ENCODE results near the gene CEP85L. TPM values are rescaled to one million over a fixed set of nuclear protein-coding genes. Genes with fewer than 3 reads are reported as not detected.

Gene CEP85L
- total RNA-seq, 3 donors from 2014 or later (not counting 1 experiment from before 2014, with no cell fraction given) = 75.0 to 85.2 (median 82.0) TPM

DNA sequence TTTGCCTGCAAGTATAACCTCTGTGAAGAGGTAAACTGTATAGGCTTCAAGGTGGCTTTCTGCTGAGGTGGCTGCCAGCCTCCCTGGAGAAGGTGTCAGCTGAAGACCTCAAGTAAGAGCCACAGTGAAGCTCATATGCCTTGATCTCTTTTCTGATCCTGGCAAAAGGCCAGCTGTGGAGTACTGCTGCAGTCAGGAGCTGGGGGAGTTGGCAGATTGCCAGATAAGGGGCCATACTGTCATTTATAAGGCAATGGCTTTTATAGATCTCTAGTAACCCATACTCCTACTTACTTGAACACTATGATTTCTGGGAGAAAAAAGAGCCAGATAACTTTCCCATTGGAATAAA is 8.8 kb upstream of the CEP85L start:
- Mint-ChIP-seq H3K27ac (peak overlapping the region in 1 of 2 donors; percentile 6), H3K36me3 (no peaks in the 10 kb centered on the region), H3K4me1 (peaks cover 32 to 39% of the 10 kb centered on the region in 2 donors), H3K27me3 (ENCODE audit: low read depth in 2 of 2) (no peaks in the 10 kb centered on the region), H3K9me3 (no peaks in the 10 kb centered on the region), H3K4me3 (peak overlapping the region; percentile 6)
- Histone ChIP-seq H3K27me3 (ENCODE audit: control insufficient read depth, insufficient read depth, low read length) (no peaks in the 10 kb centered on the region), H3K4me1 (ENCODE audit: control insufficient read depth, insufficient read depth, low read length) (peaks cover 13% of the 10 kb centered on the region), H3K27ac (ENCODE audit: low read length) (no peak overlapping the region), H3K4me3 (ENCODE audit: low read length) (no peak overlapping the region), H3K9me3 (ENCODE audit: control insufficient read depth, insufficient read depth, low read length) (no peaks in the 10 kb centered on the region), H3K36me3 (ENCODE audit: control insufficient read depth, insufficient read depth, low read length) (peaks cover 4% of the 10 kb centered on the region)
- peak in 1 of 2 donors; percentile 89 for DNase-seq
- TF ChIP-seq, protein P1, sequence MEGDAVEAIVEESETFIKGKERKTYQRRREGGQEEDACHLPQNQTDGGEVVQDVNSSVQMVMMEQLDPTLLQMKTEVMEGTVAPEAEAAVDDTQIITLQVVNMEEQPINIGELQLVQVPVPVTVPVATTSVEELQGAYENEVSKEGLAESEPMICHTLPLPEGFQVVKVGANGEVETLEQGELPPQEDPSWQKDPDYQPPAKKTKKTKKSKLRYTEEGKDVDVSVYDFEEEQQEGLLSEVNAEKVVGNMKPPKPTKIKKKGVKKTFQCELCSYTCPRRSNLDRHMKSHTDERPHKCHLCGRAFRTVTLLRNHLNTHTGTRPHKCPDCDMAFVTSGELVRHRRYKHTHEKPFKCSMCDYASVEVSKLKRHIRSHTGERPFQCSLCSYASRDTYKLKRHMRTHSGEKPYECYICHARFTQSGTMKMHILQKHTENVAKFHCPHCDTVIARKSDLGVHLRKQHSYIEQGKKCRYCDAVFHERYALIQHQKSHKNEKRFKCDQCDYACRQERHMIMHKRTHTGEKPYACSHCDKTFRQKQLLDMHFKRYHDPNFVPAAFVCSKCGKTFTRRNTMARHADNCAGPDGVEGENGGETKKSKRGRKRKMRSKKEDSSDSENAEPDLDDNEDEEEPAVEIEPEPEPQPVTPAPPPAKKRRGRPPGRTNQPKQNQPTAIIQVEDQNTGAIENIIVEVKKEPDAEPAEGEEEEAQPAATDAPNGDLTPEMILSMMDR (IDR thresholded peaks at IDR 0.05) = no peak
- ATAC-seq = no peak
- intact Hi-C loops (cut with micrococcal nuclease) = no loop called here

DNA sequence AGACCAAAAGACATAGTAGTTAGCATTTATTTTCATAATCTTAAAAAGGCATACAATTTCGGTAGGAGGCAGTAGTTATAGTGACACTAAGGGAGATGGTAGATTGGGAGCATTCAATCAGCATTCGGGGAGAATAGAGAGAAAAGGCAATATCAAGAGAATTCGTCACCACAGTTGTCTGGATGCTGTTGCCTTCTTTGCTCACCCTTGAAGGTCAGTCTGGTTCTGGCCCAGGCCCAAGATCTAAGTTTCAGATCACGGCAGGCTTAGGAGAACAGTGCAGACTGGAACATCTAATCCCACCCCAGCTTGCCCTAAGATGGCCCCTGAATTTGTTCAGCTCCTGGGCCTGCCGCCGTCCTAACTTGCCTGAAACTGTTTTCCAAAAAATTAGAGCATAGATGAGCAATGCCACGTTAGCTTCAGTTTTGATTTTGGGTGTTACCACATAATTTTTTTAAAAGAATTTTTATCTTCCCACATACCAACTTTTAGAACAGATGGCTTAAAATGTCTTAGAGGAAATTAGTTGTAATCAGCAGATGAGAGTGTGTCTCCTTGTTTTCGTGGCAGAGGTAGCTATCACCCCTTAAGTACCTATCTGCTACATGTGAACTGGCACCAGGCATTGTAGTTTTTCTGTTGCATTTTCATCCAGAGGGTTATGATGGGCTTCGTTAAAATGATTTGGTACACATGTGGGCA is 8.3 kb upstream of the CEP85L start:
- no peaks in the 10 kb centered on the region for H3K36me3 Mint-ChIP-seq
- H3K27ac Mint-ChIP-seq = peak overlapping the region in 1 of 2 donors; percentile 6
- DNase-seq (no peak), ATAC-seq (no peak)
- 81% methylated on average over 8 of the region's 9 CpGs for WGBS (ENCODE audit: insufficient coverage)
- Histone ChIP-seq H3K36me3 (ENCODE audit: control insufficient read depth, insufficient read depth, low read length) (peaks cover 4% of the 10 kb centered on the region), H3K27ac (ENCODE audit: low read length) (no peak overlapping the region), H3K27me3 (ENCODE audit: control insufficient read depth, insufficient read depth, low read length) (no peaks in the 10 kb centered on the region), H3K4me1 (ENCODE audit: control insufficient read depth, insufficient read depth, low read length) (peaks cover 9% of the 10 kb centered on the region), H3K9me3 (ENCODE audit: control insufficient read depth, insufficient read depth, low read length) (no peaks in the 10 kb centered on the region), H3K4me3 (ENCODE audit: low read length) (no peak overlapping the region)
- TF ChIP-seq, protein P1 (IDR thresholded peaks at IDR 0.05) = no peak
- no peak overlapping the region for H3K4me3 Mint-ChIP-seq
- H3K4me1 Mint-ChIP-seq = peaks cover 32 to 35% of the 10 kb centered on the region in 2 donors
- H3K27me3 Mint-ChIP-seq (ENCODE audit: low read depth in 2 of 2) = no peaks in the 10 kb centered on the region
- no peaks in the 10 kb centered on the region for H3K9me3 Mint-ChIP-seq
- intact Hi-C loops (cut with micrococcal nuclease) = no loop called here

DNA sequence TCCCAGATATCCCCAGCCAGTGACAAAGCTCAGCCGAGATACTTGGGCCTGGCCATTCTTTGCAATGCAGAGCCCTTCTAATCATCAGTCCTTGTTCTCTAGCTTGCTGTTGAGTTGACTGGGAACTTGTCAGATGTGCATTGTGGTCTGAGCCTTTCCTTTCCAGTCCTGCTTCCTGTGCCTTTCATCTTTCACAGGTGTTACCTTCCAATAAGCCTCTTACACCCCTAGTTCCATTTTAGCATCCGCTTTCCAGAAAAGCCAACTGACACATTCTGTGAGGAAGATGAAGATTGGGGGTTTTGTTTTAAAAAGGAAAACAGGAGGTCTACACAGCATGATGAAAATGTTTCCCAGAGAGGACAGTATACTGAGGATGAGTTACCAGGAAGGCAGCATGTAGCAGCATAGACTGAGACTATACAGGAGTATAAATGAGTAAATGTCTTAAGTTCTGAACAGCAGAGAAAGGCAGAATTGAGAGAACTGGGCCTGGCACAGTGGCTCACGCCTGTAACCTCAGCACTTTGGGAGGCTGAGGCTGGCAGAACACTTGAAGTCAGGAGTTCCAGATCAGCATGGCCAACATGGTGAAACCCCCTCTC is 5.6 kb upstream of the CEP85L start:
- H3K4me3 Mint-ChIP-seq = no peak overlapping the region
- peak overlapping the region; percentile 24 to 63 for H3K27ac Mint-ChIP-seq
- H3K27me3 Mint-ChIP-seq (ENCODE audit: low read depth in 2 of 2) = no peaks in the 10 kb centered on the region
- H3K4me1 ChIP-seq (ENCODE audit: control insufficient read depth, insufficient read depth, low read length) = peaks cover 13% of the 10 kb centered on the region
- H3K9me3 Mint-ChIP-seq = no peaks in the 10 kb centered on the region
- no peaks in the 10 kb centered on the region for H3K27me3 ChIP-seq (ENCODE audit: control insufficient read depth, insufficient read depth, low read length)
- H3K9me3 ChIP-seq (ENCODE audit: control insufficient read depth, insufficient read depth, low read length) = no peaks in the 10 kb centered on the region
- H3K36me3 ChIP-seq (ENCODE audit: control insufficient read depth, insufficient read depth, low read length) = peaks cover 3% of the 10 kb centered on the region
- peak in 1 of 2 donors; percentile 67 for DNase-seq
- WGBS (ENCODE audit: insufficient coverage) = 64% methylated on average over 3 of the region's 3 CpGs
- H3K27ac ChIP-seq (ENCODE audit: low read length) = no peak overlapping the region
- TF ChIP-seq, protein P1 (IDR thresholded peaks at IDR 0.05) = no peak
- H3K4me1 Mint-ChIP-seq = peaks cover 29 to 32% of the 10 kb centered on the region in 2 donors
- no peak overlapping the region for H3K4me3 ChIP-seq (ENCODE audit: low read length)
- intact Hi-C loops (cut with micrococcal nuclease) = no loop called here
- peak in 1 of 3 donors; percentile 30 for ATAC-seq
- H3K36me3 Mint-ChIP-seq = no peaks in the 10 kb centered on the region
